Mucosa of descending colon (tissue), 3 donors: ENCODE measurements around the gene PLCXD1. TPM values are rescaled to one million over a fixed set of nuclear protein-coding genes. Genes with fewer than 3 reads are reported as not detected.

ENCODE experiments used
- ATAC-seq: fragments of 200-7000 bp; cut with Tn5 transposase; one replicate; pipeline ENCODE4 v1.9.1; 2020; ENCODE audit warnings: mild to moderate bottlenecking, moderate library complexity
- DNase-seq, 3 donors: peaks; one replicate each; pipeline ENCODE4 v3.0.0-alpha.2; 2020
- H3K36me3 ChIP-seq: fragments of 200-600 bp; one replicate; pipeline ENCODE4 v1.8.0; 2021; ENCODE audit warnings: low read depth, mild to moderate bottlenecking
- H3K4me1 ChIP-seq: fragments of 200-600 bp; one replicate; pipeline ENCODE4 v1.8.0; 2021; ENCODE audit warnings: low read depth, mild to moderate bottlenecking
- H3K4me3 ChIP-seq: fragments of 200-600 bp; one replicate; pipeline ENCODE4 v1.8.0; 2021; ENCODE audit warnings: mild to moderate bottlenecking
- H3K9me3 ChIP-seq: fragments of 200-600 bp; one replicate; pipeline ENCODE4 v1.8.0; 2021; ENCODE audit warnings: mild to moderate bottlenecking
- CTCF ChIP-seq: fragments of 200-600 bp; IDR thresholded peaks from one replicate; pipeline ENCODE4 v1.8.0; 2022; ENCODE audit warnings: antibody characterized with exemption, mild to moderate bottlenecking
- intact Hi-C, 2 donors: fragments of 100-400 bp; cut with DNase I in 1 of 2; cut with micrococcal nuclease in 1 of 2; formaldehyde crosslinking; loops; one replicate each; pipeline versions ENCODE4 v1.11.0 to v1.11.1; 2022; cut with DNase I, micrococcal nuclease
- total RNA-seq, 3 donors: library from RNA; stranded (reverse); fragmentation: NEBNext Ultra II Directional in 2 of 3; extraction: Animal tissue kit (Norgen Biotek cat#: 25700) in 2 of 3; gene quantifications; one replicate each; pipeline versions ENCODE4 v1.2.1 to v1.2.4, GENCODE V29; 2021 to 2023
- donor health status: DM: no; HTN: no; CAD: no; lungs with moderate emphysema.
- donor health status: DM: no; HTN: no; CAD: no.
- donor health status: DM: no; HTN: yes; CAD: no.

The PLCXD1 gene
- total RNA-seq, 3 donors from 2014 or later: 12.6 to 20.7 (median 13.8) TPM

GRCh38 chrX:283115-283845 is 2.1 kb downstream of the PLCXD1 start:
- Histone ChIP-seq H3K36me3 (no peaks in the 10 kb centered on the region), H3K4me3 (no peak overlapping the region), H3K4me1 (no peaks in the 10 kb centered on the region), H3K9me3 (no peaks in the 10 kb centered on the region)
- TF ChIP-seq CTCF: no peak
- intact Hi-C loops: no loop called here
- DNase-seq (peak; percentile 90 to 96 (median 93)), ATAC-seq (peak; percentile 99)

GRCh38 chrX:285076-285677 is 4.0 kb downstream of the PLCXD1 start:
- ATAC-seq: no peak
- no peak for TF ChIP-seq CTCF
- H3K36me3 ChIP-seq: no peaks in the 10 kb centered on the region
- intact Hi-C loops: no loop called here
- no peaks in the 10 kb centered on the region for H3K9me3 ChIP-seq
- H3K4me1 ChIP-seq: no peaks in the 10 kb centered on the region
- no peak overlapping the region for H3K4me3 ChIP-seq
- peak in 2 of 3 donors; percentile 6 to 7 for DNase-seq

DNA sequence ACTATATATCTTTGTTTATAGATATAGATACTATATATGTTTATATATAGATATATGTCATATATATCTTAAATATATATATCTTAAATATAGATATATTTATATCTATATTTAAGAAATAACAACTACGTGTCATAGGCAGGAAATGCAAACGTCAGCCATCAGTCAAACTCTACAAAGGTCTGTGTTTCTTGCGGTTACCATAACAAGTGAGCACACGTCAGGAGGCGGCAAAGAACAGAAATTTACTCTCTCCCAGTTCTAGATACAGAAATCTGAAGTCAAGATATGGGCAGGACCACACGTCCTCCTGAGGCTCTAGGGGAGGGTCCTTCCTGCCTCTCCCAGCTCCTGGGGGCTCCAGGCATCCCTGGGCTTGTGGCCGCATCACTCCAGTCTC is 6.5 kb downstream of the PLCXD1 start:
- DNase-seq: peak in 1 of 3 donors; percentile 13
- Histone ChIP-seq H3K36me3 (no peaks in the 10 kb centered on the region), H3K4me3 (no peak overlapping the region), H3K4me1 (no peaks in the 10 kb centered on the region), H3K9me3 (no peaks in the 10 kb centered on the region)
- intact Hi-C loops: no loop called here
- no peak for ATAC-seq
- no peak for TF ChIP-seq CTCF

- H3K4me1 ChIP-seq: no peaks in the 10 kb centered on the region
- peak in 2 of 3 donors; percentile 20 to 43 for DNase-seq
- TF ChIP-seq CTCF: no peak
- no peak for ATAC-seq
- H3K4me3 ChIP-seq: no peak overlapping the region
- no peaks in the 10 kb centered on the region for H3K36me3 ChIP-seq
- intact Hi-C loops: no loop called here
- no peaks in the 10 kb centered on the region for H3K9me3 ChIP-seq
Measured at GRCh38 chrX:288561-288991, 7.4 kb downstream of the PLCXD1 start.

DNA sequence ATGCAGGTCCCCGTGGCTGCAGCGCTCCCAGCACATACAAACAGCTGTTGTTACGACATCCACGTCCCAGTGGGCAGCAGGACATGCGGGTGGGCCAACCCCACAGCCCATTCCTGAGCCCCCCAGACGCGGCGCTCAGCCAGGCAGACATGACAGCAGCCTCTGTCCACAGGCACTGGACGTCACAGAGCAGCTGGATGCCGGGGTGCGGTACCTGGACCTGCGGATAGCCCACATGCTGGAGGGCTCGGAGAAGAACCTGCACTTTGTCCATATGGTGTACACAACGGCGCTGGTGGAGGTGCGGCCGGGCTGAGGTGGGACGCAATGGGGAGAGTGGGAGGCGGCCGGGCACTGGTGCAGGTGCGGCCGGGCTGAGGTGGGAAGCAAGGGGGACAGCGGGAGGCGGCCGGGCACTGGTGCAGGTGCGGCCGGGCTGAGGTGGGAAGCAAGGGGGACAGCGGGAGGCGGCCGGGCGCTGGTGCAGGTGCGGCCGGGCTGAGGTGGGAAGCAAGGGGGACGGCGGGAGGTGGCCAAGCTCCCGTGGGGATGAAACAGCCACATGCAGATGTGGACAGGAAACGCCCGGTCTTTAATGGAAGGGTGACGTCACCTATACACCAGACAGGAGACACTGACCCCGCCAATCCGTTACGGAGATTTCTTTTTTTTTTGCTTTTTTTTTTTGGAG is 9.4 kb downstream of the PLCXD1 start:
- intact Hi-C loops: no loop called here
- no peak for ATAC-seq

More for the DNA sequence above, 9.4 kb downstream of the PLCXD1 start:
- DNase-seq: peak in 2 of 3 donors; percentile 8 to 38
- Histone ChIP-seq H3K36me3 (no peaks in the 10 kb centered on the region), H3K4me3 (no peak overlapping the region), H3K9me3 (no peaks in the 10 kb centered on the region), H3K4me1 (no peaks in the 10 kb centered on the region)
- no peak for TF ChIP-seq CTCF
